ENCODE results near the gene TUT4. TPM values are rescaled to one million over a fixed set of nuclear protein-coding genes. Genes with fewer than 3 reads are reported as not detected.
A peak's percentile ranks its signal among the peaks of the same experiment; 100 is the strongest.

TUT4 gene
- total RNA-seq, 2 experiments from 2014 or later, result 70.8 to 72.4 TPM

DNA sequence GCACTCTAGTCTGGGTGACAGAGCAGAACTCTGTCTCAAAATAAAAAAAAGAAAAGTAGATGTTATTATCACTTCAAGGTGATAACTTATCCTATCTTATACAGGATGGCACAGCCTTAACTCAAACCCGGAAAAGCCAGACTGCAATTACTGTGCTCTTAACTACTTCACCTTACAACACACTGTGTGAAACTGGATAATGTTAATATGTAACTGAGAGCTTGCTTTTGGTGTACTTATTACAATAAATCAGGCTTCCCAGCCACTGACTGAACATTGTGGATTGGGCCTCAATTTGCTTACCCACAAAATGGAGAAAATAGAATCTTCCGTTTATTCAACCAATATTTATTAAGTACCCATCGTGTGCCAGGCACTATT lies 150.0 kb downstream of the TUT4 start:
- intact Hi-C loops (cut with micrococcal nuclease; ENCODE audit: unreplicated experiment), result loop anchor here (2.0 to 5.0 kb wide), 2 partner anchors 264 to 346 kb away; partner anchors contain the start of gene BTF3L4
- H3K27ac ChIP-seq (ENCODE audit: low read depth, low read length, poor library complexity, severe bottlenecking), result peak overlapping the region; percentile 83
- no peaks in the 10 kb centered on the region for H3K9me3 ChIP-seq (ENCODE audit: low read length)
- TF ChIP-seq EZH2phosphoT487 (IDR thresholded peaks at IDR 0.05; ENCODE audit: borderline replicate concordance, low read depth, low read length) (no peak), CTCF (conservative IDR thresholded peaks at IDR 0.05; ENCODE audit: low read length) (no peak)
- no peaks in the 10 kb centered on the region for H3K9me2 ChIP-seq (ENCODE audit: insufficient read depth, low read length)
- peaks cover 71% of the 10 kb centered on the region for H3K79me2 ChIP-seq (ENCODE audit: insufficient read depth, low read depth, low read length)
- peaks cover 22% of the 10 kb centered on the region for H4K20me1 ChIP-seq (ENCODE audit: insufficient read depth, low read length)
- H3K36me3 ChIP-seq (ENCODE audit: insufficient read depth, low read length), result peaks cover 55% of the 10 kb centered on the region
- no TSS peak for BruUV-seq (replicated peaks)
- DNase-seq (ENCODE audit: low spot score), result peak; percentile 14
- H3K4me3 ChIP-seq (ENCODE audit: low read depth, low read length, poor library complexity, severe bottlenecking), result peak overlapping the region; percentile 85
- peaks cover 26% of the 10 kb centered on the region for H3K4me1 ChIP-seq (ENCODE audit: insufficient read depth, low read length, poor library complexity, severe bottlenecking)
- CTCF ChIA-PET (ENCODE audit: unreplicated experiment), result no interaction called here
- POLR2A ChIA-PET, result interaction anchor here (0.5 to 1.4 kb wide), 3 partner anchors 146 to 563 kb away, joined by 3 read pairs; no protein-coding TSS in a partner anchor
- no peak overlapping the region for H2AFZ ChIP-seq (ENCODE audit: low read length)
- peak overlapping the region; percentile 97 for H3K4me2 ChIP-seq (ENCODE audit: low read length)

DNA sequence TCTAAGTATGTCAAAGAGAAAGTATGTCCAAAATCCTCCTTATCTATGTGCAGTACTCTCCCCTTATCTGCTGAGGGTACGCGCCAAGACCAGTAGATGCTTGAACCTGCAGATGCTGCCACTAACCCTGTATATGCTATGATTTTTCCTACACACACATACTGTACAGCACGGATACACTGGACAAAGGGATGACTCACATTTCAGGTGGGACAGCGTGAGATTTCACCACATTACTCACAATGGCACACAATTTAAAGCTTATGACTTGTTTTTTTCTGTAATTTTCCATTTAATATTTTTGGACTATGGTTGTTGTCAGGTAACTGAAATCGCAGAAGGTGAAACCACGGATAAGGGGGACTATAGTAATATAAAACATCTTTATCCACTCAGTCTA lies 152.8 kb downstream of the TUT4 start:
- Histone ChIP-seq H3K9me2 (ENCODE audit: insufficient read depth, low read length) (no peaks in the 10 kb centered on the region), H4K20me1 (ENCODE audit: insufficient read depth, low read length) (peaks cover 16% of the 10 kb centered on the region), H3K79me2 (ENCODE audit: insufficient read depth, low read depth, low read length) (peaks cover 48% of the 10 kb centered on the region), H3K4me1 (ENCODE audit: insufficient read depth, low read length, poor library complexity, severe bottlenecking) (peaks cover 12% of the 10 kb centered on the region), H2AFZ (ENCODE audit: low read length) (no peak overlapping the region), H3K9me3 (ENCODE audit: low read length) (no peaks in the 10 kb centered on the region), H3K27ac (ENCODE audit: low read depth, low read length, poor library complexity, severe bottlenecking) (no peak overlapping the region), H3K36me3 (ENCODE audit: insufficient read depth, low read length) (peaks cover 66% of the 10 kb centered on the region), H3K4me3 (ENCODE audit: low read depth, low read length, poor library complexity, severe bottlenecking) (no peak overlapping the region), H3K4me2 (ENCODE audit: low read length) (no peak overlapping the region)
- BruUV-seq (replicated peaks), result no TSS peak
- ChIA-PET CTCF (ENCODE audit: unreplicated experiment) (interaction anchor here (0.5 kb wide), 1 partner anchor 266 kb away, joined by 4 read pairs; no protein-coding TSS in a partner anchor), POLR2A (interaction anchor here (0.6 kb wide), 2 partner anchors 15 to 789 kb away, joined by 3 to 4 read pairs; no protein-coding TSS in a partner anchor)
- no peak for DNase-seq (ENCODE audit: low spot score)
- no peak for TF ChIP-seq CTCF (conservative IDR thresholded peaks at IDR 0.05; ENCODE audit: low read length)
- TF ChIP-seq EZH2phosphoT487 (IDR thresholded peaks at IDR 0.05; ENCODE audit: borderline replicate concordance, low read depth, low read length), result no peak
- intact Hi-C loops (cut with micrococcal nuclease; ENCODE audit: unreplicated experiment), result loop anchor here (5.0 kb wide), 1 partner anchor 267 kb away; no protein-coding TSS in a partner anchor

DNA sequence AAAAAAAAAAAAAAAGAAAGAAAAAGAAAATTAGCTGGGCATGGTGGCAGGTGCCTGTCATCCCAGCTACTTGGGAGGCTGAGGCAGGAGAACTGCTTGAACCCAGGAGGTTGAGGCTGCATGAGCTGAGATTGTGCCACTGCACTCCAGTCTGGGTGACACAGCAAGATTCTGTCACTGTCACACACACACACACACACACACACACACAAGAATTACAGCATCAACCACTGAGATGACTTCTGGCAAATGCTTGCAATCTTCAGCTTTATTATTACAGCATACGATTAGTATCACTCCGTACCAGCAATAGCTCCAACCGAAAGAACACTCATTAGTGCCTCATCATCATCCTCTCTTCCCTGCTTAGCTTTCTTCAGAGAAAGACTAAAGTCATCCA lies 153.3 kb downstream of the TUT4 start:
- DNase-seq (ENCODE audit: low spot score), result no peak
- no peak overlapping the region for H3K4me3 ChIP-seq (ENCODE audit: low read depth, low read length, poor library complexity, severe bottlenecking)
- peaks cover 71% of the 10 kb centered on the region for H3K36me3 ChIP-seq (ENCODE audit: insufficient read depth, low read length)
- no peak overlapping the region for H2AFZ ChIP-seq (ENCODE audit: low read length)
- H3K79me2 ChIP-seq (ENCODE audit: insufficient read depth, low read depth, low read length), result peaks cover 43% of the 10 kb centered on the region
- ChIA-PET CTCF (ENCODE audit: unreplicated experiment) (interaction anchor here (0.5 kb wide), 1 partner anchor 266 kb away, joined by 4 read pairs; no protein-coding TSS in a partner anchor), POLR2A (interaction anchor here (0.6 to 0.7 kb wide), 3 partner anchors 16 to 789 kb away, joined by 3 to 4 read pairs (median 3); no protein-coding TSS in a partner anchor)
- TF ChIP-seq EZH2phosphoT487 (IDR thresholded peaks at IDR 0.05; ENCODE audit: borderline replicate concordance, low read depth, low read length) (no peak), CTCF (conservative IDR thresholded peaks at IDR 0.05; ENCODE audit: low read length) (no peak)
- H3K9me3 ChIP-seq (ENCODE audit: low read length), result no peaks in the 10 kb centered on the region
- peaks cover 15% of the 10 kb centered on the region for H4K20me1 ChIP-seq (ENCODE audit: insufficient read depth, low read length)
- H3K4me2 ChIP-seq (ENCODE audit: low read length), result no peak overlapping the region
- H3K4me1 ChIP-seq (ENCODE audit: insufficient read depth, low read length, poor library complexity, severe bottlenecking), result peaks cover 12% of the 10 kb centered on the region
- intact Hi-C loops (cut with micrococcal nuclease; ENCODE audit: unreplicated experiment), result loop anchor here (5.0 kb wide), 1 partner anchor 268 kb away; no protein-coding TSS in a partner anchor
- H3K27ac ChIP-seq (ENCODE audit: low read depth, low read length, poor library complexity, severe bottlenecking), result no peak overlapping the region
- no peaks in the 10 kb centered on the region for H3K9me2 ChIP-seq (ENCODE audit: insufficient read depth, low read length)
- BruUV-seq (replicated peaks), result no TSS peak
